Upper lobe of right lung (tissue), 1 donor: Measurements from ENCODE around the gene FBL. TPM values are rescaled to one million over a fixed set of nuclear protein-coding genes. Genes with fewer than 3 reads are reported as not detected.
A peak's percentile ranks its signal among the peaks of the same experiment; 100 is the strongest.

ENCODE experiments used
- ATAC-seq: fragments of 200-7000 bp; cut with Tn5 transposase; one replicate; pipeline ENCODE4 v1.9.1; 2020; ENCODE audit warnings: mild to moderate bottlenecking, moderate library complexity
- DNase-seq: peaks from one replicate; pipeline ENCODE4 v3.0.0-alpha.2; 2020
- H3K27ac ChIP-seq: fragments of 200-600 bp; one replicate; pipeline ENCODE4 v1.8.0; 2022
- H3K27me3 ChIP-seq: fragments of 200-600 bp; one replicate; pipeline ENCODE4 v1.8.0; 2022; ENCODE audit warnings: mild to moderate bottlenecking
- H3K36me3 ChIP-seq: fragments of 200-600 bp; one replicate; pipeline ENCODE4 v1.8.0; 2022
- H3K4me1 ChIP-seq: fragments of 200-600 bp; one replicate; pipeline ENCODE4 v1.8.0; 2022
- H3K4me3 ChIP-seq: fragments of 200-600 bp; one replicate; pipeline ENCODE4 v1.8.0; 2022; ENCODE audit warnings: mild to moderate bottlenecking
- H3K9me3 ChIP-seq: fragments of 200-600 bp; one replicate; pipeline ENCODE4 v1.8.0; 2022
- intact Hi-C: fragments of 100-400 bp; cut with DNase I; formaldehyde crosslinking; loops from one replicate; pipeline ENCODE4 v1.11.0; 2022
- total RNA-seq: library from RNA; stranded (reverse); fragmentation: NEBNext Ultra II Directional; extraction: Animal tissue kit (Norgen Biotek cat#: 25700); gene quantifications from one replicate; pipeline ENCODE4 v1.2.1, GENCODE V29; 2021
- TF ChIP-seq, protein P1 (sequence below): fragments of 200-600 bp; IDR thresholded peaks from one replicate; pipeline ENCODE4 v1.8.0; 2022; ENCODE audit warnings: antibody characterized with exemption
- donor health status: DM: no; HTN: yes; CAD: no; lungs with severe emphysema.

FBL gene
- total RNA-seq, 1 donor from 2014 or later, result 123 TPM

DNA sequence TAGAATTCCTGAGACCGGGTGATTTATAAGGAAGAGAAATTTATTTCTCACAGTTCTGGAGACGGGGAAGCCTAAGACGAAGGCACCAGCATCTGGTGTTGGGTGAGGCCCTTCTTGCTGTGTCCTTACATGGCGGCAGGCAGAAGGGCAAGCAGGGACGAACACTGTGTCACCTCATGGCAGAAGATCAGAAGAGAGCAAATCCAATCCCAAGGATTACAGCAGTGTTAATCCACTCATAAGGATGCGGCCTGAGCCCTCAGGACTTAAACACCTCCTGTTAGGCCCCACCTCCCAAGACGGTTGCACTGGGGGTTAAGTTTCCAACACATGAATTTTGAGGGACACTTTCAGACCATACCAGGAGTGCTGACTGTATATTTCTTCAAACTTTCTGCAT lies 6.7 kb upstream of the FBL start:
- ATAC-seq (no peak), DNase-seq (no peak)
- H3K4me3 ChIP-seq, result no peak overlapping the region
- H3K4me1 ChIP-seq, result no peaks in the 10 kb centered on the region
- no peak overlapping the region for H3K27ac ChIP-seq
- H3K9me3 ChIP-seq, result no peaks in the 10 kb centered on the region
- no peaks in the 10 kb centered on the region for H3K36me3 ChIP-seq
- intact Hi-C loops, result no loop called here
- H3K27me3 ChIP-seq, result no peaks in the 10 kb centered on the region
- TF ChIP-seq, protein P1, sequence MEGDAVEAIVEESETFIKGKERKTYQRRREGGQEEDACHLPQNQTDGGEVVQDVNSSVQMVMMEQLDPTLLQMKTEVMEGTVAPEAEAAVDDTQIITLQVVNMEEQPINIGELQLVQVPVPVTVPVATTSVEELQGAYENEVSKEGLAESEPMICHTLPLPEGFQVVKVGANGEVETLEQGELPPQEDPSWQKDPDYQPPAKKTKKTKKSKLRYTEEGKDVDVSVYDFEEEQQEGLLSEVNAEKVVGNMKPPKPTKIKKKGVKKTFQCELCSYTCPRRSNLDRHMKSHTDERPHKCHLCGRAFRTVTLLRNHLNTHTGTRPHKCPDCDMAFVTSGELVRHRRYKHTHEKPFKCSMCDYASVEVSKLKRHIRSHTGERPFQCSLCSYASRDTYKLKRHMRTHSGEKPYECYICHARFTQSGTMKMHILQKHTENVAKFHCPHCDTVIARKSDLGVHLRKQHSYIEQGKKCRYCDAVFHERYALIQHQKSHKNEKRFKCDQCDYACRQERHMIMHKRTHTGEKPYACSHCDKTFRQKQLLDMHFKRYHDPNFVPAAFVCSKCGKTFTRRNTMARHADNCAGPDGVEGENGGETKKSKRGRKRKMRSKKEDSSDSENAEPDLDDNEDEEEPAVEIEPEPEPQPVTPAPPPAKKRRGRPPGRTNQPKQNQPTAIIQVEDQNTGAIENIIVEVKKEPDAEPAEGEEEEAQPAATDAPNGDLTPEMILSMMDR, result no peak

DNA sequence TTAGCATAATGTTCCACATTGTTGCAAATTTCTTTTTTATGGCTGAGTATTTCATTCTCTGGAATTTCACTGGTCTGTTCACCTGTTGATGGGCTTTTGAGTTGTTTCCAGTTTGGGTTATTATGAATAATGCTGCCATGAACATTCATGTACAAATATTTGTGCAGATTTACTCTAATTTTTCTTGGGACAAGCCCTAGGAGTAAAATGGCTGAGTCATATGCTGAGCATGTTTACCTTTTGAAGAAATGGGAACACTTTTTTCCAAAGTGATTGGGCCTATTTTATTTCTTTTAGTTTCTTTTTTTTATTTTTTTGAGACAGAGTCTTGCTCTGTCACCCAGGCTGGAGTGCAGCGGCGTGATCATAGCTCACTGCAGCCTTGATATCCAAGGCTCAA lies 4.7 kb upstream of the FBL start:
- Histone ChIP-seq H3K4me1 (peaks cover 6% of the 10 kb centered on the region), H3K36me3 (no peaks in the 10 kb centered on the region), H3K9me3 (no peaks in the 10 kb centered on the region), H3K27ac (no peak overlapping the region), H3K27me3 (no peaks in the 10 kb centered on the region), H3K4me3 (no peak overlapping the region)
- intact Hi-C loops, result no loop called here
- ATAC-seq (no peak), DNase-seq (no peak)
- TF ChIP-seq, protein P1, result no peak

DNA sequence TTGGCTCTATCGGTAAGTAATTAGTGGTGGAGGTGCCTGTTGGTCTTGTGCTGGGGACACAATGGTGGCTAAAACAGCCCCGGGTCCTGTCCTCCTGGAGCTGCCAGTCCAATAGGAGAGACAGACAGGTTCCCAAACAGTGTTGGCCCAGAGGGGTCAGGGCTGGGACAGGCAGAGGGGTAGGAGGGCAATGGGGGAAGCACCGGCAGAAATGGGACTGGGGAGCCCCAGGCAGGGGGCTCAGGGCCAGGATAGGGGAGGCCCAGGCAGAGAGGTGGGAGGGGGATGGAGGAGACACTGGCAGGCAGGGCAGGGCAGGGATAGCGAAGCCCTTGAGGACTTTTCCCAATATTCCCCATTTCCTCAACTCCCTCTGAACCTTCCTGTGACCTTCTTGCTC lies 2.2 kb upstream of the FBL start:
- Histone ChIP-seq H3K4me1 (peaks cover 22% of the 10 kb centered on the region), H3K4me3 (no peak overlapping the region), H3K9me3 (no peaks in the 10 kb centered on the region), H3K36me3 (no peaks in the 10 kb centered on the region), H3K27ac (no peak overlapping the region), H3K27me3 (no peaks in the 10 kb centered on the region)
- no peak for ATAC-seq
- DNase-seq, result no peak
- intact Hi-C loops, result no loop called here
- TF ChIP-seq, protein P1, result no peak

DNA sequence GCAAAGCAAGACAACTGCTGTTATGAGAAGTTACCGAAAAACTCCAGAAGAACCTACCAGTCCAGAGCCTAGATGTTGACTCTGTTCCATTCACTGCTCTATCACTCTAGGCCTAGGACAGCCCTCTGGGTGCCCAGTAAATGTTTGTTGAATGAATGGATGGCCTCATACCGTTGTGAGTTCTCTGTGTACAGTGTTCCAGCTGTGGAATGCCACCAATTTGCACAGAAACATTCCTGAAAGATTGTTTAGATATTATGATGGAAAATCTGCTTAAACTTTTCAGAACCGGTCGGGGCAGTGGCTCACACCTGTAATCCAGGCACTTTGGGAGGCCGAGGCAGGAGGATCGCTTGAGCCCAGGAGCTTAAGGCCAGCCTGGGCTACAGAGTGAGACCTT lies 1.3 kb upstream of the FBL start:
- Histone ChIP-seq H3K36me3 (no peaks in the 10 kb centered on the region), H3K9me3 (no peaks in the 10 kb centered on the region), H3K4me1 (peaks cover 26% of the 10 kb centered on the region), H3K27me3 (no peaks in the 10 kb centered on the region), H3K27ac (no peak overlapping the region), H3K4me3 (no peak overlapping the region)
- TF ChIP-seq, protein P1, result no peak
- DNase-seq (no peak), ATAC-seq (no peak)
- intact Hi-C loops, result no loop called here

DNA sequence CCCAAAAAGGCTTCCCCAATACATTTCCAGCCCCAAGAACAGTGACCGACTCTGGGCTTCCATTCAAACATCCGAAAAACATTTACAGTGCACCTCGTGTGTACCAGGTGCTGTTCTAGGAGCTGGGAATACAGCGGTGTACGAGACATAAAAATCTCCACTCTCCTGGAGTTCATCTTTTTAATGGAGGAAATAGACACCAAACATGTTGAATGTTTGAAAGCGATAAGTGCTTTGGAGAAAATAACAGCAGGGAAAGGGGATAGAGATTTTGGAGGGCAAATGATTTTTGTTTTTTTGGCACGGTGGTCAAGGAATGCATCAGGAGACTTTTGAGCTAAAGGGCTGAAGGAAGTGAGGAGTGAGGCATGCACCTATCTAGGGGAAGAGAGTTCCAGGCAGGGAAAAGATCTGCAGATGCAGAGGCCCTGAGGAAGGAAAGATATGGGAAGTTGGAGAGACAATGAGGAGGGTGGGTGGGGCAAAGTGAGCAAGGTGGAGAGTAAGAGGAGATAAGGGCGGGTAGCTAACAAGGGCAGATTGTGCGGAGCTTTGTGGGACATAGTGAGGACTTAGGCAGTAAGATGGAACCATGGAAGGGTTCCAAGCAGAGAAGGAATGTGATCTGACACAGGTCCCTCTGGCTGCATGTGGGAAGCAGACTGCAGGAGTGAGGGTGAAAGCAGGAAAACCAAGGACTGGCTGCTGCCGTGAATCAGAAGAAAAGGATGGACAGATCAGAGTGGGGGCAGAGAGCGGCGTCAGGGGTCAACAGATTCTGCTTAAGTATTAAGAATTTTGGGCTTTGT lies 703 bp upstream of the FBL start:
- TF ChIP-seq, protein P1, result no peak
- Histone ChIP-seq H3K27ac (peak overlapping the region; percentile 93), H3K36me3 (no peaks in the 10 kb centered on the region), H3K9me3 (no peaks in the 10 kb centered on the region), H3K4me3 (peak overlapping the region; percentile 96), H3K27me3 (no peaks in the 10 kb centered on the region), H3K4me1 (peaks cover 32% of the 10 kb centered on the region)
- intact Hi-C loops, result no loop called here
- no peak for DNase-seq
- no peak for ATAC-seq
